ENCODE data around the gene FCMR.

- TF ChIP-seq CTCF (IDR thresholded peaks at IDR 0.05) = no peak
- TF ChIP-seq POLR2A (IDR thresholded peaks at IDR 0.05) = no peak
- TF ChIP-seq EP300 (IDR thresholded peaks at IDR 0.05) = no peak
Measured at GRCh38 chr1:206954459-206955342, 33.0 kb upstream of the FCMR start.

Measured in tibial nerve (tissue), 4 donors.